ENCODE measurements around the gene ADAMTS19. TPM values are rescaled to one million over a fixed set of nuclear protein-coding genes. Genes with fewer than 3 reads are reported as not detected.

ADAMTS19 gene
- total RNA-seq, 1 donor from 2014 or later: not detected

DNA sequence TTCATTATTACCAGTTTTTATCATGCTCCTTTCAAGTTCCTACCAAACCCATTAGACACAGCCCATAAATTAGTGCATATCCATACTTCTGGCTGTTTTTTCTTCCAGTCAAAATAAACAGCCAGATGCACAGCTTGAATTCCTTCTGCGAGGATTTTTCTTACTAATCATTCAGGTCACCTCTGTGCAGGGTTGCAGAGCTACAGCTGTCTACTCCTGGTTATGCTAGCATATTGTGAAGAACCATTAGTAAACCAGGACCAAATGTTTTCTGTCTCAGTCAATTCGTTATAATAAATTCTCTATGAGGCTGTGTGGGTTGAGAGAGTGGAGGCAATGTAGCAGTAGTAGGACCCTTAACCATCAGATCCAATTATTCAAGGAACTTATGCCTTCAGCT lies 279.7 kb downstream of the ADAMTS19 start:
- Mint-ChIP-seq H3K27ac (no peak overlapping the region), H3K36me3 (ENCODE audit: low read depth) (no peaks in the 10 kb centered on the region), H3K4me3 (ENCODE audit: low read depth) (no peak overlapping the region), H3K9me3 (no peaks in the 10 kb centered on the region), H3K27me3 (ENCODE audit: low read depth) (no peaks in the 10 kb centered on the region), H3K4me1 (ENCODE audit: low read depth) (no peaks in the 10 kb centered on the region)
- intact Hi-C loops (cut with micrococcal nuclease): no loop called here
- DNase-seq (ENCODE audit: low spot score): no peak

DNA sequence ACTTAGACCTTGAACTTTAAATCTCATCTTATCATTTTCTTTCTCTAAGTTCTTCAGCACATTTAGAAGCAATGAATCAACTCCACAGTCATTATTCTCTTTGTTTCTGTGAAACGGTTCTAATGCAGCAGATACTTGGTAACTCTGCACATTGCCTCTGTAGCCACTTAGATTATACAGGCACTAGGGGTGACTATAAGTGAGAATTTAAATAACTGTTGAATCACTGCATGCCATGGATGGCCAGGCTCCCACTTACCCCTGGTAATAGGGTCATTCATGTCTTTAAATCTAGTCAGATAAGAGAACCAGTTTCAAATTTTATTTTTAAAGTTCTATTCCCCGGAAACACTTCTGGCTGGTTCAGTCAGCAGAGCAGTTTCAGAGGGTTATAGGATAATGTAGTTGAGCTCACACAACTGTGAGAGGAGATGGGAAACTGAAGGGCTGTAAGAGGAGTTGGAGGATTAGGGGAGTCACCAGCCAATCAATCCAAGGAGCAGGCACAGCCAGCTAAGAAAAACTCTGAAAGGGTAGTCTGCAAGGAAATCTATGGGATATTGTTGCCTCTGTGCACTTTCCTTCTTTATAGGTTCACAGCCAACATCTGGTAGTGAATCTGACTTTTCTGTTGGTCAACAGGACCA lies 283.6 kb downstream of the ADAMTS19 start:
- no peak for DNase-seq (ENCODE audit: low spot score)
- intact Hi-C loops (cut with micrococcal nuclease): no loop called here
- H3K4me3 Mint-ChIP-seq (ENCODE audit: low read depth): no peak overlapping the region
- H3K27me3 Mint-ChIP-seq (ENCODE audit: low read depth): no peaks in the 10 kb centered on the region
- no peaks in the 10 kb centered on the region for H3K9me3 Mint-ChIP-seq
- no peaks in the 10 kb centered on the region for H3K4me1 Mint-ChIP-seq (ENCODE audit: low read depth)
- no peak overlapping the region for H3K27ac Mint-ChIP-seq
- H3K36me3 Mint-ChIP-seq (ENCODE audit: low read depth): no peaks in the 10 kb centered on the region

DNA sequence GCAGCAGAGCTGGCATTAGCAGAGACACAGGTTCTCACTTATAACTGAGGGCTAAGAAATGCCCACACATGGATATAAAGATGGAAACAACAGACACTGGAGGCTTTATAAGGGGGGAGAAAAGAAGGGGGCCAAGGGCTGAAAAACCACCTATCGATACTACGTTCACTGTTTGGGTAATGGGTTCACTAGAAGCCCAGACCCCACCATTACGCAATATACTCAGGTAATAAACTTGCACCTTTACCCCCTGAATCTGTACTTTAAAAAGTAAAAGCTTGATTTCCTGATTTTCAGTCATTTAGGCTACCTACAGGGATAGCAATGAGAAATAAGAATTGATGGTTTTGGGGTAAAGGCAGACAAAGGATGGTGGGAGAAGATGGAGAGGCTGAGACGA lies 285.9 kb downstream of the ADAMTS19 start:
- H3K4me1 Mint-ChIP-seq (ENCODE audit: low read depth): no peaks in the 10 kb centered on the region
- no peaks in the 10 kb centered on the region for H3K9me3 Mint-ChIP-seq
- intact Hi-C loops (cut with micrococcal nuclease): no loop called here
- H3K36me3 Mint-ChIP-seq (ENCODE audit: low read depth): no peaks in the 10 kb centered on the region
- H3K27ac Mint-ChIP-seq: no peak overlapping the region
- no peak for DNase-seq (ENCODE audit: low spot score)
- no peak overlapping the region for H3K4me3 Mint-ChIP-seq (ENCODE audit: low read depth)
- H3K27me3 Mint-ChIP-seq (ENCODE audit: low read depth): no peaks in the 10 kb centered on the region

DNA sequence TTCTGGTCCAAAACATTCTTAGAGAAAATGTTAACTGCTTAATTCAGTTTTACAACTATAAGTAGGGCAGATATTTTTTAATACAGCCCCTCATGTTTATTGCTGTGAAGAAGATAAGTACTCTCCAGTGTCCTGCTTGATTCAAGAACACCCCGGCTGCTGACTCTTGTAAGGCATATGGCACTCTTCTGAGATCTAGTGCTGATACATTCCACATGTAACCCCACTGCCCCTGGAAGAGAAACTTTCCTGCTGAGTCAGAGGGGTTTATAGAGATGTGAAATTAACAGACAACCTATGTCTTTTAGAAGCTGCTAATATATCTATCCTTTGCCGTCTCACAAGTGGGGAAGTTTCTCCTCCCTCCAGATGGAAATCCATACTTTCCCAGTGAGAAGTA lies 286.8 kb downstream of the ADAMTS19 start:
- no peak overlapping the region for H3K4me3 Mint-ChIP-seq (ENCODE audit: low read depth)
- no peak for DNase-seq (ENCODE audit: low spot score)
- H3K36me3 Mint-ChIP-seq (ENCODE audit: low read depth): no peaks in the 10 kb centered on the region
- no peaks in the 10 kb centered on the region for H3K9me3 Mint-ChIP-seq
- H3K4me1 Mint-ChIP-seq (ENCODE audit: low read depth): no peaks in the 10 kb centered on the region
- H3K27ac Mint-ChIP-seq: no peak overlapping the region
- intact Hi-C loops (cut with micrococcal nuclease): no loop called here
- no peaks in the 10 kb centered on the region for H3K27me3 Mint-ChIP-seq (ENCODE audit: low read depth)

GRCh38 chr5:129747572-129748407 lies 287.7 kb downstream of the ADAMTS19 start, which contains the start of gene MINAR2:
TSS of gene MINAR2 (plus strand) at chr5:129748094. CDS start at chr5:129748191, 97 bp downstream.
- no peaks in the 10 kb centered on the region for H3K9me3 Mint-ChIP-seq

GRCh38 chr5:129748913-129749880 lies 289.1 kb downstream of the ADAMTS19 start:
- Mint-ChIP-seq H3K4me3 (ENCODE audit: low read depth) (no peak overlapping the region), H3K27ac (no peak overlapping the region), H3K27me3 (ENCODE audit: low read depth) (no peaks in the 10 kb centered on the region), H3K4me1 (ENCODE audit: low read depth) (no peaks in the 10 kb centered on the region), H3K9me3 (no peaks in the 10 kb centered on the region), H3K36me3 (ENCODE audit: low read depth) (no peaks in the 10 kb centered on the region)
- no peak for DNase-seq (ENCODE audit: low spot score)
- intact Hi-C loops (cut with micrococcal nuclease): no loop called here

More at GRCh38 chr5:129747572-129748407, 287.7 kb downstream of the ADAMTS19 start, which contains the start of gene MINAR2:
- Mint-ChIP-seq H3K36me3 (ENCODE audit: low read depth) (no peaks in the 10 kb centered on the region), H3K4me3 (ENCODE audit: low read depth) (no peak within 1 kb of the TSS), H3K27ac (no peak within 1 kb of the TSS), H3K4me1 (ENCODE audit: low read depth) (no peaks in the 10 kb centered on the region), H3K27me3 (ENCODE audit: low read depth) (no peaks in the 10 kb centered on the region)
- DNase-seq (ENCODE audit: low spot score): no peak
- intact Hi-C loops (cut with micrococcal nuclease): no loop called here

DNA sequence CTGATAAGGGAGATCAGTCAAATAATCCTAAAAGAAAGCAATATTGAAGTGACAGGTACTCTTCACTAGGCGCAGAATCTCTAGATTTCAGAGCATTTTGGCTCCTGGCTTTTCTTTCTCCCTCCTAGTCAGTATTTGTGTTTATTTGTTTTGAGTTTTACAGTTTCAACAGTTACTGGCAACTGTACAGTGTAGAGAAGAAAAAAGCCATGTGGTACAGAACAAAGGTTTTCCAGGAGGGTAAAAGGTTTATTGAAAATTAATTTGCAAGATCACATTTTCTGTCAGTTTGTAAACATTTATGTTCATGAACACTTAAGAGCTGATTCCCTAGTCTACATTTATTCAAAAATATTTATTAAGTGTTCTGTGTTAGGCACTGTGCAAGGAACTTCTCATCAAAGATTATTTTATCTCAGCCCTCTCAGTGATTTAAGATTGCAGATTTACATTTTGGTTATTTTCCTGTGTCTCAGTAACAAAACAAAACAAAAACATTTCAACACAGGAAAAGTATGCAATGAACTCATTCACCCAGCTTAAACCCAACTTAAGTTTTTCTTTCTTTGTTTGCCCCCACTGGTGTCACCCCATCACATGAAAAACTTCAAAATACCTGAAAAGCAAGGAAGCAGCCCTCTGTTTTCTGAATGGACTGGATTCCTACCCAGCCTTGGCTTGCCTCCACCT lies 300.7 kb downstream of the ADAMTS19 start:
- Mint-ChIP-seq H3K36me3 (ENCODE audit: low read depth) (no peaks in the 10 kb centered on the region), H3K9me3 (no peaks in the 10 kb centered on the region)
- intact Hi-C loops (cut with micrococcal nuclease): no loop called here

GRCh38 chr5:129763651-129764050 lies 303.6 kb downstream of the ADAMTS19 start:
- no peak for DNase-seq (ENCODE audit: low spot score)
- Mint-ChIP-seq H3K4me3 (ENCODE audit: low read depth) (no peak overlapping the region), H3K9me3 (no peaks in the 10 kb centered on the region), H3K36me3 (ENCODE audit: low read depth) (no peaks in the 10 kb centered on the region), H3K4me1 (ENCODE audit: low read depth) (no peaks in the 10 kb centered on the region), H3K27me3 (ENCODE audit: low read depth) (no peaks in the 10 kb centered on the region), H3K27ac (no peak overlapping the region)
- intact Hi-C loops (cut with micrococcal nuclease): no loop called here

More for the DNA sequence above, 300.7 kb downstream of the ADAMTS19 start:
- Mint-ChIP-seq H3K4me3 (ENCODE audit: low read depth) (no peak overlapping the region), H3K4me1 (ENCODE audit: low read depth) (no peaks in the 10 kb centered on the region), H3K27ac (no peak overlapping the region), H3K27me3 (ENCODE audit: low read depth) (no peaks in the 10 kb centered on the region)
- DNase-seq (ENCODE audit: low spot score): no peak

- intact Hi-C loops (cut with micrococcal nuclease): loop anchor here (5.0 kb wide), 1 partner anchor 1554 kb away; no protein-coding TSS in a partner anchor
- Mint-ChIP-seq H3K4me1 (ENCODE audit: low read depth) (no peaks in the 10 kb centered on the region), H3K9me3 (no peaks in the 10 kb centered on the region), H3K36me3 (ENCODE audit: low read depth) (no peaks in the 10 kb centered on the region), H3K27me3 (ENCODE audit: low read depth) (no peaks in the 10 kb centered on the region), H3K27ac (no peak overlapping the region), H3K4me3 (ENCODE audit: low read depth) (no peak overlapping the region)
- no peak for DNase-seq (ENCODE audit: low spot score)
Observed at GRCh38 chr5:129766798-129767197, 306.7 kb downstream of the ADAMTS19 start.

DNA sequence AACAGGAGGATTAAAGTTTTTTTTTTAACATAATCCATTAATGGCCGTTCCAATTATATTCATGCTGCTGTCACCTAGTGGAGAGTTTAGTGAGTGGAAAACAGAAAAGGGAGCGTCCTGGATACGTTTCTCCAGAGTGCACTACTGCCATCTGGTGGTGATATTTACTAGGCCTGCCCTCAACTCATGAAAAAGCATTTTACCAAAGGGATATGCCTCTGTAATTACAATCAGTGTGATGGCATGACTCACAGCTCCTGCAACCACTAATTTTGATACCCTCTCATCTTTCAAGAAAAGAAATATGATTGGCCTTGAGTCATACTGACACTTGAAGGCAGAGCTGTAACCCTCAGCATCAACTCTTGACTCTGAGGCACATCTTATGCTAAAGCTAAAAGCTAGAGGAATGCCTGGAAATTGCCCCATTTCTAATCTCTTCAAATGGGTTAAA lies 307.9 kb downstream of the ADAMTS19 start:
- intact Hi-C loops (cut with micrococcal nuclease): loop anchor here (1.0 to 5.0 kb wide), 3 partner anchors 104 to 1556 kb away; no protein-coding TSS in a partner anchor
- DNase-seq (ENCODE audit: low spot score): peak; percentile 42
- no peaks in the 10 kb centered on the region for H3K36me3 Mint-ChIP-seq (ENCODE audit: low read depth)
- H3K4me1 Mint-ChIP-seq (ENCODE audit: low read depth): no peaks in the 10 kb centered on the region
- H3K9me3 Mint-ChIP-seq: no peaks in the 10 kb centered on the region
- no peak overlapping the region for H3K27ac Mint-ChIP-seq
- H3K4me3 Mint-ChIP-seq (ENCODE audit: low read depth): no peak overlapping the region
- no peaks in the 10 kb centered on the region for H3K27me3 Mint-ChIP-seq (ENCODE audit: low read depth)

DNA sequence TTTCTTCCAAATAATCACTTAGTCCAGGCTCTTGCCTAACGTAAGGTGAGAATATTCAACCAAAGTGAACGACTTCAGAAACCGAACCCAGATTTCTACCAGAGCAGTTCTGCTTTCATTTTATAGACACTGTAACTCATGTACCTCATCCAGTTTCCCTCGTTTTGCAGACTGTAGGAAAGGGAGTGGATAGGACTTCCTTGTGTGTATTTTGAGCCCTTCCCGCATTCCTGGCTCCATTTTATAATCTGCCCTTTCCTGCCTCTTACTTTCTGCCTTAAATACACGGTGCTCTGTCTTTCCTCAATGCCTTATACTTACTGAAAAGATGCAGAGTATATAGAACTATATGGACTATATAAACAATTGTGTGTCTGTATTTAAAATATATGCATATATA lies 308.6 kb downstream of the ADAMTS19 start:
- no peak overlapping the region for H3K27ac Mint-ChIP-seq
- H3K9me3 Mint-ChIP-seq: no peaks in the 10 kb centered on the region
- no peaks in the 10 kb centered on the region for H3K36me3 Mint-ChIP-seq (ENCODE audit: low read depth)
- DNase-seq (ENCODE audit: low spot score): no peak
- H3K4me3 Mint-ChIP-seq (ENCODE audit: low read depth): no peak overlapping the region
- H3K27me3 Mint-ChIP-seq (ENCODE audit: low read depth): no peaks in the 10 kb centered on the region
- no peaks in the 10 kb centered on the region for H3K4me1 Mint-ChIP-seq (ENCODE audit: low read depth)
- intact Hi-C loops (cut with micrococcal nuclease): loop anchor here (1.0 to 5.0 kb wide), 3 partner anchors 104 to 1556 kb away; no protein-coding TSS in a partner anchor

All from activated T-helper 2 cell treated with anti-CD3 and anti-CD28 coated beads, Interferon-gamma antibody, Interleukin-2, Interleukin-4, amounts not matched to agents 10 μg/mL and 5 μg/mL and 100 μg/mL, durations not matched to agents 14 hours and 24 hours and 36 hours (primary cell).